Gastrocnemius medialis (tissue), 4 donors: ENCODE data around the gene XRCC6. TPM values are rescaled to one million over a fixed set of nuclear protein-coding genes. Genes with fewer than 3 reads are reported as not detected.

Experiments used
- ATAC-seq, 2 donors: fragments of 150-250 bp; one replicate each; pipeline ENCODE4 v1.9.1; 2016
- DNase-seq, 2 donors: peaks; one replicate each; pipeline ENCODE4 v3.0.0-alpha.2; 2019
- H3K27ac ChIP-seq, 4 donors: fragments of 200-600 bp; sonication (generic); 1 replicate in 1 of 4; 2 replicates in 3 of 4; pipeline ENCODE4 v1.5.1; 2016 to 2018; ENCODE audit warnings: mild to moderate bottlenecking in 2 of 4, moderate library complexity in 1 of 4
- H3K27me3 ChIP-seq, 3 donors: fragments of 200-600 bp; sonication (generic) in 2 of 3; 1 replicate in 1 of 3; 2 replicates in 2 of 3; pipeline versions ENCODE4 v1.5.1 to v1.6.0; 2016 to 2019; ENCODE audit warnings: mild to moderate bottlenecking in 1 of 3, moderate library complexity in 1 of 3
- H3K36me3 ChIP-seq, 2 donors: fragments of 200-600 bp; sonication (generic) in 1 of 2; one replicate each; pipeline ENCODE4 v1.5.1; 2017 to 2018
- H3K4me1 ChIP-seq, 2 donors: fragments of 200-600 bp; sonication (generic) in 1 of 2; one replicate each; pipeline ENCODE4 v1.5.1; 2016 to 2017; ENCODE audit warnings: mild to moderate bottlenecking in 2 of 2
- H3K4me3 ChIP-seq, 4 donors: fragments of 200-600 bp; sonication (generic) in 3 of 4; 1 replicate in 1 of 4; 2 replicates in 3 of 4; pipeline ENCODE4 v1.5.1; 2016 to 2019; ENCODE audit warnings: mild to moderate bottlenecking in 2 of 4
- H3K9me3 ChIP-seq, 3 donors: fragments of 200-600 bp; sonication (generic) in 2 of 3; 1 replicate in 1 of 3; 2 replicates in 2 of 3; pipeline ENCODE4 v1.5.1; 2016 to 2019
- CTCF ChIP-seq, 5 experiments: fragments of 450-650 bp in 3 of 5; fragments of 200-600 bp in 2 of 5; sonication (generic) in 2 of 5; IDR thresholded peaks in 4 of 5; conservative IDR thresholded peaks in 1 of 5; 1 replicate in 4 of 5; 2 replicates in 1 of 5; pipeline ENCODE4 v1.5.1; 2016 to 2019; ENCODE audit warnings: antibody characterized with exemption in 5 of 5, mild to moderate bottlenecking in 3 of 5, moderate library complexity in 3 of 5
- POLR2A ChIP-seq, 2 donors: fragments of 450-650 bp; IDR thresholded peaks; one replicate each; pipeline ENCODE4 v1.6.1; 2017; ENCODE audit warnings: antibody characterized with exemption in 2 of 2, mild to moderate bottlenecking in 2 of 2, moderate library complexity in 2 of 2
- in situ Hi-C, 4 donors: fragments of 200-750 bp; cut with MboI; loops; one replicate each; pipeline versions ENCODE4 v1.15.0 to v1.8.0; 2017; ENCODE audit warnings: low sequenced_read_pairs in 4 of 4
- intact Hi-C: fragments of 100-400 bp; cut with DNase I; formaldehyde crosslinking; loops from one replicate; pipeline ENCODE4 v1.15.1; 2023; ENCODE audit warnings: low total_unique reads
- total RNA-seq, 4 donors: library from RNA; depleted of rRNA; stranded (reverse); fragments of >200 nt; gene quantifications; one replicate each; pipeline versions ENCODE4 v1.1.0 to v1.2.3, GENCODE V29; 2016

XRCC6 gene
- total RNA-seq, 4 donors from 2014 or later = 220 to 285 (median 278) TPM

- in situ Hi-C loops = no loop called here
- DNase-seq (no peak), ATAC-seq (no peak)
- Histone ChIP-seq H3K4me1 (peaks cover 0 to 6% of the 10 kb centered on the region in 2 donors), H3K4me3 (no peak overlapping the region), H3K9me3 (no peaks in the 10 kb centered on the region), H3K27me3 (no peaks in the 10 kb centered on the region), H3K27ac (no peak overlapping the region), H3K36me3 (peaks cover 0 to 64% of the 10 kb centered on the region in 2 donors)
- TF ChIP-seq CTCF (IDR thresholded peaks at IDR 0.05 in 4 of 5, conservative IDR thresholded peaks at IDR 0.05 in 1 of 5) (no peak), POLR2A (IDR thresholded peaks at IDR 0.05) (no peak)
- intact Hi-C loops = no loop called here
Observed at GRCh38 chr22:41603873-41604332, 17.2 kb upstream of the XRCC6 start.

GRCh38 chr22:41608386-41608785 is 12.7 kb upstream of the XRCC6 start:
- no peak for TF ChIP-seq POLR2A (IDR thresholded peaks at IDR 0.05)
- no peak for TF ChIP-seq CTCF (IDR thresholded peaks at IDR 0.05 in 4 of 5, conservative IDR thresholded peaks at IDR 0.05 in 1 of 5)
- H3K4me1 ChIP-seq = peaks cover 0 to 6% of the 10 kb centered on the region in 2 donors
- peaks cover 0 to 29% of the 10 kb centered on the region in 2 donors for H3K36me3 ChIP-seq
- H3K27ac ChIP-seq = no peak overlapping the region
- in situ Hi-C loops (no loop called here), intact Hi-C loops (no loop called here)
- no peaks in the 10 kb centered on the region for H3K27me3 ChIP-seq
- no peak overlapping the region for H3K4me3 ChIP-seq
- DNase-seq = no peak
- H3K9me3 ChIP-seq = no peaks in the 10 kb centered on the region
- no peak for ATAC-seq

- Histone ChIP-seq H3K4me3 (no peak overlapping the region), H3K27me3 (no peaks in the 10 kb centered on the region), H3K4me1 (peaks cover 0 to 6% of the 10 kb centered on the region in 2 donors), H3K36me3 (no peaks in the 10 kb centered on the region), H3K27ac (no peak overlapping the region), H3K9me3 (no peaks in the 10 kb centered on the region)
- in situ Hi-C loops = no loop called here
- ATAC-seq (no peak), DNase-seq (no peak)
- intact Hi-C loops = no loop called here
- TF ChIP-seq POLR2A (IDR thresholded peaks at IDR 0.05) (no peak), CTCF (IDR thresholded peaks at IDR 0.05 in 4 of 5, conservative IDR thresholded peaks at IDR 0.05 in 1 of 5) (no peak)
Observed at GRCh38 chr22:41612603-41613306, 8.3 kb upstream of the XRCC6 start.

- H3K4me3 ChIP-seq = no peak overlapping the region
- DNase-seq (no peak), ATAC-seq (no peak)
- H3K36me3 ChIP-seq = no peaks in the 10 kb centered on the region
- H3K27me3 ChIP-seq = no peaks in the 10 kb centered on the region
- no peak overlapping the region for H3K27ac ChIP-seq
- intact Hi-C loops (no loop called here), in situ Hi-C loops (no loop called here)
- H3K9me3 ChIP-seq = no peaks in the 10 kb centered on the region
- H3K4me1 ChIP-seq = peaks cover 0 to under 1% of the 10 kb centered on the region in 2 donors
- no peak for TF ChIP-seq CTCF (IDR thresholded peaks at IDR 0.05 in 4 of 5, conservative IDR thresholded peaks at IDR 0.05 in 1 of 5)
Observed at GRCh38 chr22:41613456-41613855, 7.6 kb upstream of the XRCC6 start.
